ENCODE measurements around the gene PROSER3. TPM values are rescaled to one million over a fixed set of nuclear protein-coding genes. Genes with fewer than 3 reads are reported as not detected.
A peak's percentile ranks its signal among the peaks of the same experiment; 100 is the strongest.

PROSER3 gene
- total RNA-seq, 1 donor from 2014 or later, result 46.6 TPM

DNA sequence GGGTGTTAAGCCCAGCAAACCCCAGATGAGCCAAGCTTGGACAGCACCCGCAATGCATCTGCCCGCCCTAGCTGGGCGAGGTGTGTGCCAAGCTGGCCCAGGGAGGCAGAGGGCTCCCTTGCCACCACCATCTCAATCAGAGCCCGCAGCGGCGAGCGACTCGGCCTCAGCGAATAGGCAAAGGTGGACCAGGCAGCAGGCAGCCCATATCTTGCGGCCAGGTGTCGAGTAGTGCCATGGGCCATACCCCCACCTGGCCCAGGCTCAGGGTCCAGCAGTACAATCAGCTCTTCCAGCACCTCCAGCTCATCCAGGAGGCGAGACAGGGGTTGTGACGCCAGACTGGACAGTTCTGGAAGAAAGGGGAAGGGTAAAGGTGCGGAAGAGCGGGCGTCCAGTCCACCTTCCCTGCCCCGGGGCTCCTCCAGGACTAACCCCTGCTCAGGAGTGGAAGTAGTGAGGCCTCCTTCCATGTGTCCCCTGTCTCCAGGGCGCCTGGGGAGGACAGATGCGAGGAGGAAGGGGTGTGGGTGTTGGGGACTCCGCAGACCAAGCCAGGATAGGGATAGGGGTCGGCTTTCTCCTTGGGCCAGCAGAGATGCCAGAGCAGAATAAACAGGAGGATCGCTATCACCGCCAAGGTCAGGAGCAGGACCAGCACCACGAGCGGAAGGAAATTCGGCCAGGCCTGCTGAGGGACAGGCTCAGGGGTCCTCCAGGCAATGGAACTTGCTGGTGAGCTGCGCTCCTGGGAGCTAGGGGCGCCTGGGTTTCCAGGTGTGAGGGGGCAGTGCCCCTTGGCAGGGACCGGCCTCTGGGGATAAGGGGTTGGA, 18.5 kb upstream of the PROSER3 start:
- Mint-ChIP-seq H3K27me3 (ENCODE audit: low read depth) (no peaks in the 10 kb centered on the region), H3K4me1 (peaks cover 11% of the 10 kb centered on the region), H3K36me3 (peaks cover 23% of the 10 kb centered on the region), H3K27ac (no peak overlapping the region), H3K4me3 (peak overlapping the region; percentile 49), H3K9me3 (no peaks in the 10 kb centered on the region)
- DNase-seq (ENCODE audit: low spot score in 2 of 2, unreplicated experiment in 2 of 2), result no peak
- TF ChIP-seq, protein P1, sequence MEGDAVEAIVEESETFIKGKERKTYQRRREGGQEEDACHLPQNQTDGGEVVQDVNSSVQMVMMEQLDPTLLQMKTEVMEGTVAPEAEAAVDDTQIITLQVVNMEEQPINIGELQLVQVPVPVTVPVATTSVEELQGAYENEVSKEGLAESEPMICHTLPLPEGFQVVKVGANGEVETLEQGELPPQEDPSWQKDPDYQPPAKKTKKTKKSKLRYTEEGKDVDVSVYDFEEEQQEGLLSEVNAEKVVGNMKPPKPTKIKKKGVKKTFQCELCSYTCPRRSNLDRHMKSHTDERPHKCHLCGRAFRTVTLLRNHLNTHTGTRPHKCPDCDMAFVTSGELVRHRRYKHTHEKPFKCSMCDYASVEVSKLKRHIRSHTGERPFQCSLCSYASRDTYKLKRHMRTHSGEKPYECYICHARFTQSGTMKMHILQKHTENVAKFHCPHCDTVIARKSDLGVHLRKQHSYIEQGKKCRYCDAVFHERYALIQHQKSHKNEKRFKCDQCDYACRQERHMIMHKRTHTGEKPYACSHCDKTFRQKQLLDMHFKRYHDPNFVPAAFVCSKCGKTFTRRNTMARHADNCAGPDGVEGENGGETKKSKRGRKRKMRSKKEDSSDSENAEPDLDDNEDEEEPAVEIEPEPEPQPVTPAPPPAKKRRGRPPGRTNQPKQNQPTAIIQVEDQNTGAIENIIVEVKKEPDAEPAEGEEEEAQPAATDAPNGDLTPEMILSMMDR (IDR thresholded peaks at IDR 0.05; ENCODE audit: unreplicated experiment), result no peak

DNA sequence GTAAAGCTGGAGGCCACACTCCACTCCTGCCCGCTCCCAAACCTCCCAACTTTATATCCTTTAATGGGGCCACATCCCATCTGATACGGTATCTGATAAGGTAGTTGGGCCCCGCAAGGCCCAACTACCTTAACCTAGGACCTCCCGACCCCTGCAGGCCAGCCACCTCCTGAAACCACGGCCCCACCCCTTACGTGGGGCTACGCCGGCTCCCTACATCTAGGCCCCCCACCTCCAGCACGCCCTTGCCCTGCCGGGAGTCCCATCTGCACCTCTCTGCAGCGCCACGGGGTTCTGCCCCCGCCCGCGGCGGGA, 17.9 kb upstream of the PROSER3 start:
- TF ChIP-seq, protein P1 (IDR thresholded peaks at IDR 0.05; ENCODE audit: unreplicated experiment), result no peak
- no peaks in the 10 kb centered on the region for H3K27me3 Mint-ChIP-seq (ENCODE audit: low read depth)
- H3K4me1 Mint-ChIP-seq, result peaks cover 14% of the 10 kb centered on the region
- H3K27ac Mint-ChIP-seq, result no peak overlapping the region
- H3K4me3 Mint-ChIP-seq, result peak overlapping the region; percentile 85
- H3K36me3 Mint-ChIP-seq, result peaks cover 17% of the 10 kb centered on the region
- no peak for DNase-seq (ENCODE audit: low spot score in 2 of 2, unreplicated experiment in 2 of 2)
- H3K9me3 Mint-ChIP-seq, result no peaks in the 10 kb centered on the region

DNA sequence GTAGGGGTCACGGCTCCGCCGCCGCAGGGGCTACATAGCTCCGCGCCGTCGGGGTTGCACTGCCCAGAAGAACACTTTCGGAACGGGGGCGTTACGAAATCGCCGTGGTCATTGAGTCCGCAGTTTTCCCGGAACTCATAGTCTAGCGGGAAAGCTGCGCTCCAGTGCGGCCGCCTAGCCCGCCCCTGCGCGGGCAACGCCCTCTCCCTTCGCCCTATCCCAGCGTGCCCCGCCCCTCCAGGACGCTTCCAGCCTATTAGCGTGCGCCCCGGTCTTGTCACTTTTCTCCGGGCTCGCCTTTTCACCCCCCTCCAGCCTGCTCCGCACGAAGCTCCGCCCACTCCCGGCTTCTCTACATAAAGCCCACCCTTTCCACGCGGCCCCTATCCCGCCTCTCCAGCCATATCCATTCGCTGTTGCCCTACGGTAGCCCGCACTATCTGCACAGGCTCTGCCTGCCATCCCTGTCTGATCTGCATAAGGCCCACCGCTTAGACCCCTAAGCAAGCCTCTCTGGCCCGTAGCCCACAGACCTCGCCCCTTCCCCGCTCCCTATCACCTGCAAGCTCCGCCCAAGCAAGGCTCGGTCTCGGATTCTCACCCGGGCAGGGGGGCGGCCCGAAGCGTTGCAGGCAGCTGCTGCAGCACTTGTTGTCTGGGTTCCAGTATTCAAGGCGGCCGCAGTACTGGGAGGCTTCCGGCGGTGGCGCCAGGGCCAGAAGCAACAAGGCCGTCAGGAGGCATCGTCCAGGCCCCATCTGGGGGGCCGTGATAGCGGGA, 17.4 kb upstream of the PROSER3 start:
- H3K27ac Mint-ChIP-seq, result peak overlapping the region; percentile 97
- peaks cover 16% of the 10 kb centered on the region for H3K4me1 Mint-ChIP-seq
- H3K27me3 Mint-ChIP-seq (ENCODE audit: low read depth), result no peaks in the 10 kb centered on the region
- TF ChIP-seq, protein P1 (IDR thresholded peaks at IDR 0.05; ENCODE audit: unreplicated experiment), result no peak
- peak; percentile 98 for DNase-seq (ENCODE audit: low spot score in 2 of 2, unreplicated experiment in 2 of 2)
- H3K4me3 Mint-ChIP-seq, result peak overlapping the region; percentile 85
- peaks cover 17% of the 10 kb centered on the region for H3K36me3 Mint-ChIP-seq
- H3K9me3 Mint-ChIP-seq, result no peaks in the 10 kb centered on the region

DNA sequence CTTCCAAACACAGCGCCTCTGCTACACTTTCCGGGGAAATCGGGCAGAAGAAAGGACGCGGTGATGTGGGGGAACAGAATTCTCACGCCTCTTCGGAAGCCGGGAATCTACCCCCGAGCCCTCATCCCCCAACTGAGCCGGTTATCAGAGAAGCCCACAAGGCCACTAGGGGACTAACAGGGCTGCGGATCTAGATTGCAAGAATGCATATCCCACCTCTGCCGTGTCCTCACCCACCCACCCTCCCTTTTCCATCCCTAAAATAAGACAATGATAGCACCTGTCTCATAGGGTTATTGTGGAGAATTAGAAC, 16.8 kb upstream of the PROSER3 start:
- TF ChIP-seq, protein P1 (IDR thresholded peaks at IDR 0.05; ENCODE audit: unreplicated experiment), result no peak
- Mint-ChIP-seq H3K27ac (peak overlapping the region; percentile 97), H3K9me3 (no peaks in the 10 kb centered on the region), H3K36me3 (peaks cover 16% of the 10 kb centered on the region), H3K27me3 (ENCODE audit: low read depth) (no peaks in the 10 kb centered on the region), H3K4me3 (peak overlapping the region; percentile 85), H3K4me1 (peaks cover 21% of the 10 kb centered on the region)
- no peak for DNase-seq (ENCODE audit: low spot score in 2 of 2, unreplicated experiment in 2 of 2)

DNA sequence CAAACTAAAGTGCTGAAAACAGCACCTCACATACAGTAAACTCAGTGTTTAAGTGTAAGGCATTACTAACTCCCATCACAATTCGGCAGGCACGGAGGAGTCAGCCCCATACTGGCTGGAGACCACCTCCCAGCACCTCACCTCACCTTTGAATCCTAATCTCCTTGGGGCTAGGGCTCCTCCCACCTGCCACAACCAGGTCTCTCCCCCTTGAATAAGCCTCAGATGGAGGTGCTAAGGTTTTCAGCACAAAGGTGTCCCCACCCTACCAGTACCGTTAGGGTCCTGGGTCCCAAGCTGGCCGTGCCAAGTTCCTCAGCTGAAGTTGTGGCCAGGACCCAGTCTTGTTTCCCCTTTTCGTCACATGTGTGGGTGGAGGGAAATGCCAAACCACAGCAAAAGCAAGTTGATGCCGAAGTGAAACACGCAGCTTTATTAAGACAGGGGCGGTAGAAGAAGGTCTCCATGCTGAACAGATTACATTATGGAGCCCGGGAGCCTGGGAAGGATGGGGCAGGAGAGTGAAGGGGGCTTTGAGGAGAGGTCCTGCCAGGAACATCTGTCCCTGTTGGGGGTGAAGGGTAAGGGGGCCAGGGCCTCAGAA, 15.8 kb upstream of the PROSER3 start, which contains the start of gene IGFLR1:
IGFLR1 (minus strand) TSS at position 332 of the 604 bp plus-strand sequence. CDS start 1,272 bp downstream, outside the sequence.
- no peaks in the 10 kb centered on the region for H3K9me3 Mint-ChIP-seq
- no peak for DNase-seq (ENCODE audit: low spot score in 2 of 2, unreplicated experiment in 2 of 2)
- TF ChIP-seq, protein P1 (IDR thresholded peaks at IDR 0.05; ENCODE audit: unreplicated experiment), result no peak
- peak within 1 kb of the TSS; percentile 43 for H3K27ac Mint-ChIP-seq
- H3K36me3 Mint-ChIP-seq, result peaks cover 11% of the 10 kb centered on the region
- H3K4me1 Mint-ChIP-seq, result peaks cover 26% of the 10 kb centered on the region
- peak within 1 kb of the TSS; percentile 26 for H3K4me3 Mint-ChIP-seq
- H3K27me3 Mint-ChIP-seq (ENCODE audit: low read depth), result no peaks in the 10 kb centered on the region

Data from mesothelial cell of epicardium (in vitro differentiated cells).